Measurements from ENCODE around the gene CLDN2. TPM values are rescaled to one million over a fixed set of nuclear protein-coding genes. Genes with fewer than 3 reads are reported as not detected.

Gene CLDN2
- polyA plus RNA-seq, 4 donors, result 1.3 to 71.6 (median 46.6) TPM

DNA sequence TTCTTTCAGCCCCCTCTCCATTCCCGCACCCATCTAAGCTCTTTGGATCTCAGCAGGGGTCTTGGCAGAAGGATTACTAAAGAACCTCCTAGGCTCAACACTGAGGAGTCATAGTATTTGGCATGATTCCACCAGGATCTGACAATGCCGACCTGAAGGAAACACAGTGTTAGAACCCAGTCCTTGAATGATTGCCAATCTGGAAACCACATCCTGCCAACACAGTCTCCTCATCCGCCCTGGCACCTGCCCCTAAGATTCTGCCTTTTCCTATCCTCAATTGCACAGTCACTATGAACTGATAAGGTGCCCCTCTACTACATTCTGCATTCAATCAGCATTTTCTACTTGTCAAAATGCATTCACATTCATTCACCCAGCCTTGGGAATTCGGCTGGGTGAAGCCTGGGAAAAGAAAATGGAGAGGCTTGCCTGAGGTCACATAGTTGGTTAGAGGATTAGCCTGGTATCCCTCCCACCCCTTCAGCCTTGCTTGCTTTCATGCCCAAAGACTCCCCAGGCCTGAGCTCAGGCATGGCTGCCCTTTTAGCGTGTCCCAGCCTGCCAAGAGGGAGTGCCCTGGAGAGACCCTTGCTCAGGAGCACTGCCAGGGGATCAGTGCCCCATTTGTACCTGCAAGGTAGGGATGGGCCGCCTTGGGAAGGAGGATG, 2.2 kb upstream of the CLDN2 start:
- no peak for DNase-seq (ENCODE audit: low read depth in 4 of 4, low spot score in 3 of 4)

GRCh38 chrX:106921637-106922036, 1.4 kb downstream of the CLDN2 start:
- DNase-seq (ENCODE audit: low read depth in 4 of 4, low spot score in 3 of 4), result no peak

DNA sequence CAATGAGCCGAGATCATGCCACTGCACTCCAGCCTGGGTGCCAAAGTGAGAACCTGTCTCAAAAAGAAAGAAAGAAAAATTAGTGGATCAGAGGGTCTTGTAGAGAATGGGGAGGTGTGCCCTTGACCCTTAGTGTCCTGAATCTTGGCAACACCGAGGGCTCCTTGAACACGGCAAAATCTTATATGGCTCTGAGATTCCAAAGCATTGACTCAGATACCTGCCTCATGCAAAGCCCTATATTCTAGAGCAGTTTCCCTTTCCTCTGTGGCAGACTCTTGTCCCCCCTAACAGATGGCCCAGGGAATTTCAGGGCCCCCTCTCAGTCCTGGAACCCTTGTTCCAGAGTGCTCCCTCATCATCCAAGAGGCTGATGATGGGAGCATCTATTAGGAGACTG, 6.8 kb downstream of the CLDN2 start:
- no peak for DNase-seq (ENCODE audit: low read depth in 4 of 4, low spot score in 3 of 4)

DNA sequence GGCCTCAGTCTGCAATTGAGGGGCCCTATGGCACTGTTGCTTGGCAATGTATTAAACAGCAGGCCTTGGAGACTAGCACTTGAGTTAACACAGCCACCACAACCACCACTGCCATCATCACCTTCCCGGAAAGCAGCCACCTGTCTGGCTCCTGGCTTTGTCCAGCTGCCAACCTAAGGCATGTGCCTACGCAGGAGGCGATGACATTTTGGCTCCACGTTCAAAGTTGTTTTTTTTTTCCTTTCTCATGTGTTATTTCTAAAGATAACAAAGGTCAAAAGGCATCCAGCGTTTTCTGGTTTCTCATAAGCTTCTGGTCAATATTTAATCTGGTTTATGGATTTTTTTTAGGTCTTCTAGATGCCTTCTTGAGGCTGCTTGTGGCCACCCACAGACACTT, 7.5 kb downstream of the CLDN2 start:
- no peak for DNase-seq (ENCODE audit: low read depth in 4 of 4, low spot score in 3 of 4)

- DNase-seq (ENCODE audit: low read depth in 4 of 4, low spot score in 3 of 4), result no peak
These were observed 8.0 kb downstream of the CLDN2 start for GRCh38 chrX:106928227-106928626.

GRCh38 chrX:106931831-106932491, 11.8 kb downstream of the CLDN2 start:
- DNase-seq (ENCODE audit: low read depth in 4 of 4, low spot score in 3 of 4), result no peak

DNA sequence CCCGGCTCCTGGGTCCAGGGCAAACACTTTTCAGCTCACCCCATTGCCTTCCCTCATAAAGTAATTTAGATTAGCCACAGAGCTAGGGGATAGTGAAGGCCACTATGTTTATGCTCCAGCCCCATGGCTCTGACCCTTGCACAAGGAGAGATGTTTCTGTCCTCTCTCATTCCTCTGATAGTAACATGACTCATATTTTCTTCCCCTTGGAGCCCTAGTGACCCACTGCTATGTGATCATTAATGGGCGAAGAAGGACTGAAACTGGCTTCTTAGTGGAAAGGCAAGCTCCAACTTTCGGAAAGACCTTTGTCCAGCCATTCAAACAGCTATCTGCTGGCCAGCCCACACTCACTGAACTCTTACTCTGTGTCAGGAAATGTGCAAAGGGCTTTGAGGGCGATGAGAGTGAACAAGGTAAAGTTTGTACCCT, 12.3 kb downstream of the CLDN2 start:
- DNase-seq (ENCODE audit: low read depth in 4 of 4, low spot score in 3 of 4), result no peak

- DNase-seq (ENCODE audit: low read depth in 4 of 4, low spot score in 3 of 4), result no peak
These were observed 12.8 kb downstream of the CLDN2 start for GRCh38 chrX:106932960-106933537.

DNA sequence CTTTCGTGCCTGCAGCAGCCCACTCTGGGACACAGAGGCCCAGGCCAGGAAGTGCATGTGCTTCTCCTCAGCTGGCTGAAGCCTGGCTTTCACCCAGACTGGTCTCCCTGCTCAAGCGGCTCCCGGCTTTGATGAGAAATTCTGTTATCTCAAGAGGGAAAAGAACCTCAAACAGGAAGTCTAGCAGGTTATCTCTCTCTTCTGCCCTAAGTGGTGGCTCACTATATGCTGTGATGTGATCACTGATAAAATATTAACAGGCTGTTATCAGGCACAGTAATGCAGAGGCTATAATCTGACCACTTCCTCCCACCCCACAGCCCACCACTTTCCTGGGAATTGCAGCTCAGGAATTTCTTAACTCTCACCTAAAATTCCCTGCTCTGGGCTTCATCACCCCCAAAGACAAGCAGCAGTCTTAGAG, 13.3 kb downstream of the CLDN2 start:
- DNase-seq (ENCODE audit: low read depth in 4 of 4, low spot score in 3 of 4), result no peak

- no peak for DNase-seq (ENCODE audit: low read depth in 4 of 4, low spot score in 3 of 4)
These were observed 15.0 kb downstream of the CLDN2 start for GRCh38 chrX:106935175-106935574.

- DNase-seq (ENCODE audit: low read depth in 4 of 4, low spot score in 3 of 4), result no peak
These were observed 16.0 kb downstream of the CLDN2 start for GRCh38 chrX:106936246-106936645.

- no peak for DNase-seq (ENCODE audit: low read depth in 4 of 4, low spot score in 3 of 4)
These were observed 19.4 kb downstream of the CLDN2 start for GRCh38 chrX:106939566-106939965.

DNA sequence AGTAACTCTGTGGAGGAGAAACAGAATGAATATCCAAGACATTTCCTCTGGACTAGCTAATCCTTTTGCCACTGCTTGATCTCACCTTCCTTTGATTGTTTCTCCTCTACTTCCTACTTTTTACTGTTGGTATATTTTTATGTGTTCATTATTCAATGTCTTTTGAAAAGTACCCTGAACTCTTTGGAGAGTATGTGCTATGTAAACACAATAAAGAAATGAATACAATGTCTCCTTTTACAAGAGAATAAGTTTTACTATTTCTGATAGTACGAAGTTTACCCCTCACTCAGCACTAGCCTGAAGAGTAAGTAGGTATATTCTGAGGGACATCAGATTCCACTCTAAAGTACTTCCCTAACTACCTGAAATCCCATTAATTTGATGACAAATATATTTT, 19.9 kb downstream of the CLDN2 start:
- DNase-seq (ENCODE audit: low read depth in 4 of 4, low spot score in 3 of 4), result no peak

- DNase-seq (ENCODE audit: low read depth in 4 of 4, low spot score in 3 of 4), result no peak
These were observed 26.3 kb downstream of the CLDN2 start for GRCh38 chrX:106946464-106946863.

GRCh38 chrX:106948641-106949040, 28.4 kb downstream of the CLDN2 start:
- no peak for DNase-seq (ENCODE audit: low read depth in 4 of 4, low spot score in 3 of 4)

GRCh38 chrX:106949366-106949765, 29.2 kb downstream of the CLDN2 start:
- no peak for DNase-seq (ENCODE audit: low read depth in 4 of 4, low spot score in 3 of 4)

- no peak for DNase-seq (ENCODE audit: low read depth in 4 of 4, low spot score in 3 of 4)
These were observed 30.2 kb downstream of the CLDN2 start for GRCh38 chrX:106950381-106950780.

DNA sequence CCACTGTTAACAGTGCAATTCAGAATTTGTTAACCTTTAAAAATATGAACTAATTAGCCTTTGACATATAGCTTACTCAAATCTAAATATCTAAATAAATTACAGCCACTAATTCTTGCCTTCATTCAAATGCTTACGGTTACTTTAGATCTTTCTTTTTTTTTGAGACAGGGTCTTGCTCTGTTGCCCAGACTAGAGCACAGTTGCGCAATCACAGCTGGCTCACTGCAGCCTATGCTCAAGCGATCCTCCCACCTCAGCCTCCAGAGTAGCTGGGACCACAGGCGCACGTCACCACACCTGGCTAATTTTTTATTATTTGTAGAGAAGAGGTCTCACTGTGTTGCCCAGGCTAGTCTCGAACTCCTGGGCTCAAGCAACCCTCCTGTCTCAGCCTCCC, 31.0 kb downstream of the CLDN2 start:
- DNase-seq (ENCODE audit: low read depth in 4 of 4, low spot score in 3 of 4), result no peak

- DNase-seq (ENCODE audit: low read depth in 4 of 4, low spot score in 3 of 4), result no peak
These were observed 31.9 kb downstream of the CLDN2 start for GRCh38 chrX:106952089-106952488.

DNA sequence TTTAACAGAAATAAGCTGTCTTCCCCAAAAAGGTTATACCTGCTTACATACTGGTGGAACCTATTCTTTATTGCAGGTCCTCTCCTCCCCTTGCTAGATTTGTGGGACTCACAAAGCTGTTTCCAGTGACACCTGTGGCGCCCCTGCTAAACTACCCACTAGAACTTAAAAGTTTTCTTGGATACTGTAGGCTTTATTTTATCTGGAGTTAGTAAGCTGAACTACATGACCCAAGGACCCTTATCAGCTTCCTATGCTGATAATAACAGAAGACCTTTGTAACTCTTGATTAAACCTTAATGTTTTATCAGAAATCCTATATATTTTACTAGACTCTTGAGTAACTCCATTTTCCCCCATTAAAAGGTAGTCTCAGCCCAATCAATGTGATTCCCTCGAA, 32.3 kb downstream of the CLDN2 start:
- no peak for DNase-seq (ENCODE audit: low read depth in 4 of 4, low spot score in 3 of 4)

DNA sequence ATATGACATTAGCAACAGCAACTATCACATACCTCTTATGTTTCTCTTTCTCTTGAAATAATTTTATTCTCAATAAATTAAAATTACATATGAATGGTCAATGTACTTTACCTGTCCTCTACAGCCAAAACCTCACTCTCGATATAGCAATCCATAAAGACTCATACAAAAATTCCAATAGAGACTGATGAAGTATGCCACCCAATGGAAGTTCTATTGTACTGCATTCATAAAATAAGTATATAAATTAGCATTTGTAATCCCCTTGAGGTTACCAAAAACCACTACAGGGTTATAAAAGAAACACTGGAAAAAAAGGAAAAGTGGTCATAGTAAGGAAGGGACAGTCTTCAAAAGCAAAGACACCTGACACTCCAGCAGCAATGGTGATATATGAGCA, 32.8 kb downstream of the CLDN2 start:
- DNase-seq (ENCODE audit: low read depth in 4 of 4, low spot score in 3 of 4), result no peak

DNA sequence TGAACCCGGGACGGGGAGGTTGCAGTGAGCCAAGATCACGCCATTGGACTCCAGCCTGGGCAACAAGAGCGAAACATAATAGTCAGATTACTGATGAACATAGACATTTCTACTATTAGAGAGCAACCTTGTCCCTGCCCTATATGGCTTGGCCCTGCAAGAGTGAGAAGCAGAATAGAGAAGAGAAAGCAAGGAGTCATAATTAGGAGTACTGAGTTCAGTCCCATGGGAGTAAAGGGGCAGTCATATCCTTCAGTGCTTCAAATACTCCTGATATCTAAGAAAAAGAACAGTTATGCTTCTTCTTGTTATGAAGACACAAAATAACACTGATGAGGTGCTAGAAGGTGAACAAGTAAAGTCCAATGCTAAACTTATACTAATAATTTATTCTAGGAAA, 33.8 kb downstream of the CLDN2 start:
- no peak for DNase-seq (ENCODE audit: low read depth in 4 of 4, low spot score in 3 of 4)
